Measurements from ENCODE around the gene RAB13.

The RAB13 gene

DNA sequence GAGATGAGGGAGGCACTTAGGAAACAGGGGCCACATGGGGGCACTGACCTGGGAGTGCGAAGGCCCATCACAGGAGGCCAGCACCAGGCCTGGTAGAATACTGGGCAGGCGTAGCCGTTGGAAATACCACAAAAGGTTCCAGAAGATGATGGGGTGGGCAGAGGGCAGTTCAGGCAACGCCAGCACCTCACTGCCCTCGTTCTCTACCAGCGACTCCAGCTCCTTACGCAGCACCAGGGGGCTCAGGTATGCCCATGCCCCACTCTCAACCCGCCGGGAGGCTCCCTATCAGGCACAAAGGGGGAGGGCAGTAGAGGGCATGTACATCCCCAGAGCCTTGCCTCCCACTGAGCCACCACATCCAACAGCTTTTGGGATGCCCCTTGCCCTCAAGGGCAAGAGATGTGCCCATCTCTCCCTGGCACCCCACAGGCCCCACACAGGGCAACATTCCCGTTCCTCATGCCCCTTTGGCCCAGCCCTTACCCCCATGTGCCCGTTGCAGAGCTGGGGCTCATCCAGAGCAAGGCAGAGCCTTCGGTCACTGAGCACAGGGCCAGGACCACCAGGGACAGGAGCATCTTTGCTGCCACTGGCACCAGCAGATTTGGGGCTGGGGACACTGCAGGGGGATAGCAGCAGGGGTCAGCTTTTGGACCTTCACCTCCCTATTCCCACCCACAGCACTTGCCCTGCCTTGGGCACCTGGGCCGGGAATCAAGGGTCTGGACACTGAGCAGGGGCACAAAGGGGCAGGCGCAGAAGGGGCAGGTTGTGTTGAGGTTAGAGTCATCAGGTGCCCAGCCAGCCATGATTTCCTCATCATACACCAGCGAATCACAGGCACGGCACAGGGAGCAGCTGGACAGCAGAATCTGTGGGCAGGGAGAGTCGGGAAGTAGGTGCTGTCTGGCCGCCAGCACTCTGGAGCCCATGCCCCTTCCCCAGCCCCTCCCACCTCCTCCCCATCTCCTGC is 53.7 kb downstream of the RAB13 start:
- no peak for DNase-seq
